ENCODE data around the gene OR52B2. TPM values are rescaled to one million over a fixed set of nuclear protein-coding genes. Genes with fewer than 3 reads are reported as not detected.
"Not testable (repeated sequence)": the region's sequence is repeated elsewhere in the genome, so short reads cannot be mapped to it uniquely, and the experiment has no call there.

OR52B2 gene
- total and polyA plus RNA-seq, 5 donors from 2014 or later: not detected

DNA sequence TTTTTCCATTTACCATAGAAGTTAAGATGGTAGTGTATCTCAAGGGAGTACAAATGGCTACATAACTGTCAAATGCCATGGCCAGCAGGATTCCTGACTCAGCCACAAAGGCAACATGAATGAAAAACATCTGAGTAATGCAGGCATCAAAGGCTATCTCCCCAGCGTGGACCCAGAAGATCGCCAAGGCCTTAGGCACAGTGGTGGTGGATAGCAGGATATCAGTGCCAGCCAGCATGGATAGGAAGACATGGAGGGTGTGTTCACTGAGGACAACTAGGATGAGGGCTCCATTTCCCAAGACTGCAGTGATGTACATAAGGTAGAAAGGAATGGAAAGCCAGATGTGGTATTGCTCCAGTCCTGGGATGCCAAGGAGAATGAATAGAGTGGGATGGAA lies 18.0 kb downstream of the OR52B2 start:
- Histone ChIP-seq H3K27ac (ENCODE audit: insufficient read depth, low read length, poor library complexity, severe bottlenecking) (no peak overlapping the region), H3K4me1 (ENCODE audit: control insufficient read depth, insufficient read depth, low read length, poor library complexity, severe bottlenecking) (no peaks in the 10 kb centered on the region), H3K27me3 (ENCODE audit: control insufficient read depth, insufficient read depth, low read length) (peaks cover 6% of the 10 kb centered on the region), H3K9me3 (ENCODE audit: control insufficient read depth in 2 of 2, low read length in 2 of 2) (no peaks in the 10 kb centered on the region), H3K36me3 (ENCODE audit: control insufficient read depth, insufficient read depth, low read length) (no peaks in the 10 kb centered on the region), H3K4me3 (ENCODE audit: low read depth, low read length) (no peak overlapping the region)
- ATAC-seq (ENCODE audit: low read depth in 2 of 2) (no peak), DNase-seq (no peak)
- H3K4me3 Mint-ChIP-seq: no peak overlapping the region
- H3K27ac Mint-ChIP-seq: no peak overlapping the region
- H3K36me3 Mint-ChIP-seq: no peaks in the 10 kb centered on the region
- peaks cover 8% of the 10 kb centered on the region for H3K27me3 Mint-ChIP-seq
- H3K4me1 Mint-ChIP-seq: no peaks in the 10 kb centered on the region
- H3K9me3 Mint-ChIP-seq: peaks cover 0 to 5% (median 0%) of the 10 kb centered on the region in 7 donors

DNA sequence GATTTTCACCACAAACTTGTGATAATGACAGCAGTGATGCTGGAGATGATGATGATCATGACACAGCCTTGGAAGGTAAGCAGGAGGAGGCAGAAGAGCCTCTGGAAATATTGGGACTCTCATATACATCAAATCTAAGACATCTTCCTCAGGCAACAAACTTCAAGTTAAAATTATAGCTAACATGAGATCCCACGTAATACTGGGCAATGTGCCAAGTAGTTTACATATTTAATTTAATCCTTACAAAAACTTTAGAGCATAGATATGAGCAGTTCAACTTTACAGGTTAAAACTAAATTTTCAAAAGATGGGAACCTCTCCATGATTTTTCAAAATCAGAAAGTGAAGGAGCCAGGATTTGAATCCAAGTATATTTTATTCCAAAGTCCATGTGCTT lies 19.0 kb downstream of the OR52B2 start:
- peaks cover under 1% of the 10 kb centered on the region for H3K27me3 Mint-ChIP-seq
- Histone ChIP-seq H3K4me1 (ENCODE audit: control insufficient read depth, insufficient read depth, low read length, poor library complexity, severe bottlenecking) (no peaks in the 10 kb centered on the region), H3K9me3 (ENCODE audit: control insufficient read depth in 2 of 2, low read length in 2 of 2) (no peaks in the 10 kb centered on the region), H3K4me3 (ENCODE audit: low read depth, low read length) (no peak overlapping the region), H3K27ac (ENCODE audit: insufficient read depth, low read length, poor library complexity, severe bottlenecking) (no peak overlapping the region), H3K27me3 (ENCODE audit: control insufficient read depth, insufficient read depth, low read length) (peaks cover 3% of the 10 kb centered on the region), H3K36me3 (ENCODE audit: control insufficient read depth, insufficient read depth, low read length) (no peaks in the 10 kb centered on the region)
- H3K4me3 Mint-ChIP-seq: no peak overlapping the region
- DNase-seq (no peak), ATAC-seq (ENCODE audit: low read depth in 2 of 2) (no peak)
- no peak overlapping the region for H3K27ac Mint-ChIP-seq
- H3K4me1 Mint-ChIP-seq: no peaks in the 10 kb centered on the region
- peaks cover 0 to 5% (median 0%) of the 10 kb centered on the region in 7 donors for H3K9me3 Mint-ChIP-seq
- H3K36me3 Mint-ChIP-seq: no peaks in the 10 kb centered on the region

DNA sequence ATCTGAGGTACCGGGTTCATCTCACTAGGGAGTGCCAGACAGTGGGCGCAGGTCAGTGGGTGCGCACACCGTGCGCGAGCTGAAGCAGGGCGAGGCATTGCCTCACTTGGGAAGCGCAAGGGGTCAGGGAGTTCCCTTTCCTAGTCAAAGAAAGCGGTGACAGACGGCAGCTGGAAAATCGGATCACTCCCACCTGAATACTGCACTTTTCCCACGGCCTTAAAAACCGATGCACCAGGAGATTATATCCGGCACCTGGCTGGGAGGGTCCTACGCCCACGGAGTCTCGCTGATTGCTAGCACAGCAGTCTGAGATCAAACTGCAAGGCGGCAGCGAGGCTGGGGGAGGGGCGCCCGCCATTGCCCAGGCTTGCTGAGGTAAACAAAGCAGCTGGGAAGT lies 26.4 kb downstream of the OR52B2 start:
- not testable (repeated sequence) for H3K27ac ChIP-seq (ENCODE audit: insufficient read depth, low read length, poor library complexity, severe bottlenecking); H3K27me3 Mint-ChIP-seq; DNase-seq; ATAC-seq (ENCODE audit: low read depth in 2 of 2); H3K36me3 ChIP-seq (ENCODE audit: control insufficient read depth, insufficient read depth, low read length); H3K36me3 Mint-ChIP-seq; H3K9me3 Mint-ChIP-seq; H3K4me1 Mint-ChIP-seq; H3K4me1 ChIP-seq (ENCODE audit: control insufficient read depth, insufficient read depth, low read length, poor library complexity, severe bottlenecking); H3K9me3 ChIP-seq (ENCODE audit: control insufficient read depth in 2 of 2, low read length in 2 of 2); H3K27me3 ChIP-seq (ENCODE audit: control insufficient read depth, insufficient read depth, low read length); H3K4me3 Mint-ChIP-seq; H3K4me3 ChIP-seq (ENCODE audit: low read depth, low read length); H3K27ac Mint-ChIP-seq

DNA sequence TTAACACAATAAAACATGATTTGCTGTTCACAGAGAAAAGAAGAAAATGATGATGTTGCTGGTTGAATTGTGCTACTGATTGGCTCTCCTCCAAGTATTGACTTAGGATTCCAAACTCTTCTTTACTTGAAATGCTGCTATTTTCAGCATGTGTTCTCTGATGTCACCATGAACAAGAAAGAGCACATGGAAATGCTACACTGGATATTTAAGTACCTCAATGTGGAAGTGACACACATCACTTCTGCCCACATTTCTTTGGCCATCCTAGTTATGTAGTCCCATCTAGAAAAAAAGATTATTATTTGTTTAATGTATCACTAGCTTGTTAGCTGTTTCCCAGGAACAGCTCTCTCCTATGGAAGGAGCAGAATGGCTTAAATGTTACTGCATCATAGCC lies 27.2 kb downstream of the OR52B2 start:
- no peak overlapping the region for H3K27ac Mint-ChIP-seq
- peaks cover 11% of the 10 kb centered on the region for H3K27me3 Mint-ChIP-seq
- ATAC-seq (ENCODE audit: low read depth in 2 of 2): no peak
- H3K4me3 ChIP-seq (ENCODE audit: low read depth, low read length): no peak overlapping the region
- H3K36me3 ChIP-seq (ENCODE audit: control insufficient read depth, insufficient read depth, low read length): no peaks in the 10 kb centered on the region
- H3K4me1 Mint-ChIP-seq: no peaks in the 10 kb centered on the region
- H3K36me3 Mint-ChIP-seq: no peaks in the 10 kb centered on the region
- H3K27me3 ChIP-seq (ENCODE audit: control insufficient read depth, insufficient read depth, low read length): no peaks in the 10 kb centered on the region
- no peaks in the 10 kb centered on the region for H3K9me3 ChIP-seq (ENCODE audit: control insufficient read depth in 2 of 2, low read length in 2 of 2)
- no peak overlapping the region for H3K4me3 Mint-ChIP-seq
- no peaks in the 10 kb centered on the region for H3K4me1 ChIP-seq (ENCODE audit: control insufficient read depth, insufficient read depth, low read length, poor library complexity, severe bottlenecking)
- H3K9me3 Mint-ChIP-seq: peaks cover 0 to 2% (median 0%) of the 10 kb centered on the region in 7 donors
- H3K27ac ChIP-seq (ENCODE audit: insufficient read depth, low read length, poor library complexity, severe bottlenecking): no peak overlapping the region
- DNase-seq: no peak

DNA sequence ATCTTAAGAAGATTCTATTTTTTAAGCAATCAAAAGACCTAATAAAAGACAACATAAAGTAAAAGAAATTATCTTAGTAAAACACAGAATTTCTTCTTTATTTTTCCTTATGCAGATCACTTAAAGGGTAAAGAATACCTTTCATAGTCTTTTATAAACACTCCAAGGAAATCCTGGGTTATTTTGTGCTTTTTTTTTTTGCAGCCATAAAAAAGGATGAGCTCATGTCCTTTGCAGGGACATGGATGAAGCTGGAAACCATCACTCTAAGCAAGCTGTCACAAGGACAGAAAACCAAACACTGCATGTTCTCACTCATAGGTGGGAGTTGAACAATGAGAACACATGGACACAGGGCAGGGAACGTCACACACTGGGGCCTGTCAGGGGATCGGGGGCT lies 34.2 kb downstream of the OR52B2 start:
- not testable (repeated sequence) for H3K4me3 Mint-ChIP-seq; DNase-seq; H3K36me3 Mint-ChIP-seq; H3K27me3 ChIP-seq (ENCODE audit: control insufficient read depth, insufficient read depth, low read length); H3K4me3 ChIP-seq (ENCODE audit: low read depth, low read length); H3K36me3 ChIP-seq (ENCODE audit: control insufficient read depth, insufficient read depth, low read length); ATAC-seq (ENCODE audit: low read depth in 2 of 2); H3K9me3 Mint-ChIP-seq; H3K4me1 Mint-ChIP-seq; H3K27ac ChIP-seq (ENCODE audit: insufficient read depth, low read length, poor library complexity, severe bottlenecking); H3K4me1 ChIP-seq (ENCODE audit: control insufficient read depth, insufficient read depth, low read length, poor library complexity, severe bottlenecking); H3K27me3 Mint-ChIP-seq; H3K27ac Mint-ChIP-seq; H3K9me3 ChIP-seq (ENCODE audit: control insufficient read depth in 2 of 2, low read length in 2 of 2)

DNA sequence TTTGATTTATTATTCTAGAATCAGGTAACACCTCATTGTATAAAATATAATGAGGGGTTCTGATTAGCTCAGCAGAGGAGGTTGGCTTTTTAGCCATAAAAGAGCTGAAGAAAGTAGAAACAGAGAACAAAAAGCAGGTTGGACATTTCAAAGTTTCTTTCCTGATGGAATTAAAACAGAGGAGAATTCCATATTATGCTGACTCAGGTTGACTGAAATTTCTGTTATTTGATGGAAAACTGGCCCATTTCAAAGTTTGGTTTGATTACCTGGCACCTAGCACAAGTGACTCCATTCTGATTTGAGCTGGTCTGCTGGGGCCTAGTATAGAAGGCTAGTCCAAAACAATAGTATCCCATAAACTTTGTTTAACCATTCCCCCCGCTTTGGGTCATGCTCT lies 37.7 kb downstream of the OR52B2 start:
- Histone ChIP-seq H3K27me3 (ENCODE audit: control insufficient read depth, insufficient read depth, low read length) (peaks cover 5% of the 10 kb centered on the region), H3K27ac (ENCODE audit: insufficient read depth, low read length, poor library complexity, severe bottlenecking) (no peak overlapping the region), H3K4me3 (ENCODE audit: low read depth, low read length) (no peak overlapping the region), H3K36me3 (ENCODE audit: control insufficient read depth, insufficient read depth, low read length) (no peaks in the 10 kb centered on the region), H3K4me1 (ENCODE audit: control insufficient read depth, insufficient read depth, low read length, poor library complexity, severe bottlenecking) (no peaks in the 10 kb centered on the region), H3K9me3 (ENCODE audit: control insufficient read depth in 2 of 2, low read length in 2 of 2) (no peaks in the 10 kb centered on the region)
- Mint-ChIP-seq H3K27me3 (peaks cover 15% of the 10 kb centered on the region), H3K4me1 (no peaks in the 10 kb centered on the region), H3K27ac (no peak overlapping the region), H3K4me3 (no peak overlapping the region), H3K9me3 (peaks cover 0 to 5% (median 0%) of the 10 kb centered on the region in 7 donors), H3K36me3 (no peaks in the 10 kb centered on the region)
- DNase-seq (no peak), ATAC-seq (ENCODE audit: low read depth in 2 of 2) (no peak)

DNA sequence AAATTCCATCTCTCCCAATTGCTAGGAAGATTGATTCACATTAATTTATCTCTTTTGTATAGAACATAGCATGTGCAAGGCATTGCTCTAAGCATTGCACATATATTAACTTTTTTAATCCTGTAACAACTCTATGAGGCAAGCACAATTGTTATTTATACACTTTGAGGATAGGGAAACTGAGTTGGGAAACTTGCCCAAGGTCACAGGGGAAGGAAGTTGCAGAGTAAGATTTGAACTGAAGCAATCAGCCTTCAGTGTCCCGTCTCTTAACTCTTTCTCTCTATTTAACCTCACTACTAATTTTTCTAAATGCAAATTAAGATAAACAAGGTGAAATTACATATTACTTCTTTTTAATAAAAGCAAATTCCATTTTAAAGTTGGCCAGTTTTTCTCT lies 40.5 kb downstream of the OR52B2 start:
- peaks cover 2% of the 10 kb centered on the region for H3K27me3 ChIP-seq (ENCODE audit: control insufficient read depth, insufficient read depth, low read length)
- Mint-ChIP-seq H3K9me3 (peaks cover 0 to 2% (median 0%) of the 10 kb centered on the region in 7 donors), H3K36me3 (no peaks in the 10 kb centered on the region), H3K27ac (no peak overlapping the region), H3K27me3 (peaks cover 12% of the 10 kb centered on the region), H3K4me3 (no peak overlapping the region), H3K4me1 (no peaks in the 10 kb centered on the region)
- no peak overlapping the region for H3K27ac ChIP-seq (ENCODE audit: insufficient read depth, low read length, poor library complexity, severe bottlenecking)
- H3K4me1 ChIP-seq (ENCODE audit: control insufficient read depth, insufficient read depth, low read length, poor library complexity, severe bottlenecking): no peaks in the 10 kb centered on the region
- no peaks in the 10 kb centered on the region for H3K36me3 ChIP-seq (ENCODE audit: control insufficient read depth, insufficient read depth, low read length)
- ATAC-seq (ENCODE audit: low read depth in 2 of 2) (no peak), DNase-seq (no peak)
- H3K9me3 ChIP-seq (ENCODE audit: control insufficient read depth in 2 of 2, low read length in 2 of 2): no peaks in the 10 kb centered on the region
- no peak overlapping the region for H3K4me3 ChIP-seq (ENCODE audit: low read depth, low read length)

DNA sequence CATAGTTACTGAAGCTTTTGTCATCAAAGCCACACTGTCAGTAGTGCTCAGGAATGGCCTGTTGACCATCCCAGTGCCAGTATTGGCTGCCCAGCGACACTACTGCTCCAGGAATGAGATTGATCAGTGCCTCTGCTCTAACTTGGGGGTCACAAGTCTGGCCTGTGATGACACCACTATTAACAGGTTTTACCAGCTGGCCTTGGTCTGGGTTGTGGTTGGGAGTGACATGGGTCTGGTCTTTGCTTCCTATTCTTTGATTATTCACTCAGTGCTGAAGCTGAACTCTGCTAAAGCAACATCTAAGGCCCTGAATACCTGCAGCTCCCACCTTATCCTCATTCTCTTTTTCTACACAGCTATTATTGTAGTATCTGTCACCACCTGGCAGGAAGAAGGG lies 41.1 kb downstream of the OR52B2 start:
- ATAC-seq (ENCODE audit: low read depth in 2 of 2) (no peak), DNase-seq (no peak)
- H3K27me3 ChIP-seq (ENCODE audit: control insufficient read depth, insufficient read depth, low read length): no peaks in the 10 kb centered on the region
- no peak overlapping the region for H3K27ac ChIP-seq (ENCODE audit: insufficient read depth, low read length, poor library complexity, severe bottlenecking)
- peaks cover 11% of the 10 kb centered on the region for H3K27me3 Mint-ChIP-seq
- no peak overlapping the region for H3K4me3 Mint-ChIP-seq
- no peaks in the 10 kb centered on the region for H3K9me3 ChIP-seq (ENCODE audit: control insufficient read depth in 2 of 2, low read length in 2 of 2)
- no peaks in the 10 kb centered on the region for H3K4me1 ChIP-seq (ENCODE audit: control insufficient read depth, insufficient read depth, low read length, poor library complexity, severe bottlenecking)
- no peak overlapping the region for H3K4me3 ChIP-seq (ENCODE audit: low read depth, low read length)
- H3K36me3 ChIP-seq (ENCODE audit: control insufficient read depth, insufficient read depth, low read length): no peaks in the 10 kb centered on the region
- H3K36me3 Mint-ChIP-seq: no peaks in the 10 kb centered on the region
- peaks cover 0 to 1% (median 0%) of the 10 kb centered on the region in 7 donors for H3K9me3 Mint-ChIP-seq
- H3K27ac Mint-ChIP-seq: no peak overlapping the region
- no peaks in the 10 kb centered on the region for H3K4me1 Mint-ChIP-seq

Data from CD4-positive, CD25-positive, alpha-beta regulatory T cell (primary cell).